Activated naive CD4-positive, alpha-beta T cell treated with anti-CD3 and anti-CD28 coated beads, Interleukin-2, amount 10 ng/mL, durations not matched to agents 7 days and 5 days (primary cell): ENCODE data around the gene ABCB1.

Experiments used
- CTCF ChIA-PET: fragments of 350-600 bp; sonication (Branson Sonifier 250); formaldehyde crosslinking; loops from one replicate; lab custom pipeline; 2021; ENCODE audit warnings: antibody characterized with exemption; lab: Charles Lee
- DNase-seq: peaks from one replicate; pipeline ENCODE4 v3.0.0-alpha.2; 2020
- H3K27ac Mint-ChIP-seq: one replicate; pipeline ENCODE4 v1.8.0; 2021; ENCODE audit warnings: mild to moderate bottlenecking, moderate library complexity, mixed read lengths
- H3K27me3 Mint-ChIP-seq: one replicate; pipeline ENCODE4 v1.8.0; 2021; ENCODE audit warnings: mild to moderate bottlenecking, mixed read lengths
- H3K36me3 Mint-ChIP-seq: one replicate; pipeline ENCODE4 v1.8.0; 2021; ENCODE audit warnings: mixed read lengths
- H3K4me1 Mint-ChIP-seq: one replicate; pipeline ENCODE4 v1.8.0; 2021; ENCODE audit warnings: mixed read lengths
- H3K4me3 Mint-ChIP-seq: one replicate; pipeline ENCODE4 v1.8.0; 2021; ENCODE audit warnings: mild to moderate bottlenecking, moderate library complexity, mixed read lengths
- H3K9me3 Mint-ChIP-seq: one replicate; pipeline ENCODE4 v1.8.0; 2021; ENCODE audit warnings: mixed read lengths

Gene ABCB1

GRCh38 chr7:87517136-87517815, 83.4 kb downstream of the ABCB1 start:
- no peak overlapping the region for H3K27ac Mint-ChIP-seq
- H3K27me3 Mint-ChIP-seq = no peaks in the 10 kb centered on the region
- CTCF ChIA-PET = interaction anchor here (0.5 kb wide), 1 partner anchor 603 kb away, joined by 3 read pairs; no protein-coding TSS in a partner anchor
- DNase-seq = no peak
- no peaks in the 10 kb centered on the region for H3K4me1 Mint-ChIP-seq
- H3K4me3 Mint-ChIP-seq = no peak overlapping the region
- H3K9me3 Mint-ChIP-seq = no peaks in the 10 kb centered on the region
- no peaks in the 10 kb centered on the region for H3K36me3 Mint-ChIP-seq

GRCh38 chr7:87513735-87514335, 86.8 kb downstream of the ABCB1 start:
- Mint-ChIP-seq H3K27me3 (no peaks in the 10 kb centered on the region), H3K9me3 (no peaks in the 10 kb centered on the region), H3K36me3 (no peaks in the 10 kb centered on the region), H3K4me1 (peaks cover 5% of the 10 kb centered on the region), H3K4me3 (no peak overlapping the region), H3K27ac (no peak overlapping the region)
- CTCF ChIA-PET = no interaction called here
- no peak for DNase-seq

GRCh38 chr7:87512906-87513305, 87.8 kb downstream of the ABCB1 start:
- Mint-ChIP-seq H3K9me3 (no peaks in the 10 kb centered on the region), H3K27ac (no peak overlapping the region), H3K27me3 (no peaks in the 10 kb centered on the region), H3K4me3 (no peak overlapping the region), H3K4me1 (peaks cover 5% of the 10 kb centered on the region), H3K36me3 (no peaks in the 10 kb centered on the region)
- no peak for DNase-seq
- CTCF ChIA-PET = no interaction called here

GRCh38 chr7:87511510-87511909, 89.2 kb downstream of the ABCB1 start:
- Mint-ChIP-seq H3K4me1 (peaks cover 5% of the 10 kb centered on the region), H3K36me3 (no peaks in the 10 kb centered on the region), H3K9me3 (no peaks in the 10 kb centered on the region)

GRCh38 chr7:87510411-87510875, 90.2 kb downstream of the ABCB1 start:
- no peak for DNase-seq
- CTCF ChIA-PET = no interaction called here
- no peaks in the 10 kb centered on the region for H3K27me3 Mint-ChIP-seq
- no peaks in the 10 kb centered on the region for H3K9me3 Mint-ChIP-seq
- no peak overlapping the region for H3K27ac Mint-ChIP-seq
- no peaks in the 10 kb centered on the region for H3K36me3 Mint-ChIP-seq
- H3K4me3 Mint-ChIP-seq = no peak overlapping the region
- peaks cover 13% of the 10 kb centered on the region for H3K4me1 Mint-ChIP-seq

More at GRCh38 chr7:87511510-87511909, 89.2 kb downstream of the ABCB1 start:
- Mint-ChIP-seq H3K4me3 (no peak overlapping the region), H3K27me3 (no peaks in the 10 kb centered on the region), H3K27ac (no peak overlapping the region)
- no peak for DNase-seq
- CTCF ChIA-PET = no interaction called here

GRCh38 chr7:87507446-87507845, 93.2 kb downstream of the ABCB1 start:
- Mint-ChIP-seq H3K36me3 (no peaks in the 10 kb centered on the region), H3K27ac (no peak overlapping the region), H3K4me1 (peaks cover 13% of the 10 kb centered on the region), H3K9me3 (no peaks in the 10 kb centered on the region), H3K27me3 (no peaks in the 10 kb centered on the region), H3K4me3 (no peak overlapping the region)
- DNase-seq = no peak
- CTCF ChIA-PET = interaction anchor here (0.7 kb wide), 1 partner anchor 30 kb away, joined by 3 read pairs; no protein-coding TSS in a partner anchor

- no peaks in the 10 kb centered on the region for H3K9me3 Mint-ChIP-seq
- CTCF ChIA-PET = interaction anchor here (0.9 to 1.7 kb wide), 7 partner anchors 66 to 663 kb away, joined by 3 to 5 read pairs (median 3); partner anchors contain the start of gene ABCB1
- DNase-seq = no peak
- H3K4me1 Mint-ChIP-seq = peaks cover 13% of the 10 kb centered on the region
- H3K4me3 Mint-ChIP-seq = no peak overlapping the region
- H3K27ac Mint-ChIP-seq = no peak overlapping the region
- H3K27me3 Mint-ChIP-seq = no peaks in the 10 kb centered on the region
- H3K36me3 Mint-ChIP-seq = no peaks in the 10 kb centered on the region
Measured at GRCh38 chr7:87506246-87507180, 94.2 kb downstream of the ABCB1 start.

- no peaks in the 10 kb centered on the region for H3K36me3 Mint-ChIP-seq
- no peak for DNase-seq
- no peak overlapping the region for H3K27ac Mint-ChIP-seq
- CTCF ChIA-PET = interaction anchor here (0.9 to 1.7 kb wide), 7 partner anchors 66 to 664 kb away, joined by 3 to 5 read pairs (median 3); partner anchors contain the start of gene ABCB1
- no peak overlapping the region for H3K4me3 Mint-ChIP-seq
- H3K4me1 Mint-ChIP-seq = peaks cover 13% of the 10 kb centered on the region
- no peaks in the 10 kb centered on the region for H3K27me3 Mint-ChIP-seq
- H3K9me3 Mint-ChIP-seq = no peaks in the 10 kb centered on the region
Measured at GRCh38 chr7:87505557-87506245, 95.0 kb downstream of the ABCB1 start.

GRCh38 chr7:87505122-87505521, 95.6 kb downstream of the ABCB1 start:
- no peaks in the 10 kb centered on the region for H3K27me3 Mint-ChIP-seq
- CTCF ChIA-PET = interaction anchor here (1.1 to 1.7 kb wide), 4 partner anchors 65 to 637 kb away, joined by 3 to 4 read pairs (median 3); no protein-coding TSS in a partner anchor
- H3K9me3 Mint-ChIP-seq = no peaks in the 10 kb centered on the region
- H3K27ac Mint-ChIP-seq = no peak overlapping the region
- H3K4me1 Mint-ChIP-seq = peaks cover 11% of the 10 kb centered on the region
- no peak for DNase-seq
- no peak overlapping the region for H3K4me3 Mint-ChIP-seq
- no peaks in the 10 kb centered on the region for H3K36me3 Mint-ChIP-seq

GRCh38 chr7:87499494-87499893, 101.2 kb downstream of the ABCB1 start:
- Mint-ChIP-seq H3K27ac (no peak overlapping the region), H3K36me3 (no peaks in the 10 kb centered on the region), H3K9me3 (no peaks in the 10 kb centered on the region), H3K27me3 (no peaks in the 10 kb centered on the region), H3K4me1 (no peaks in the 10 kb centered on the region), H3K4me3 (no peak overlapping the region)
- CTCF ChIA-PET = no interaction called here
- DNase-seq = no peak

- no peak overlapping the region for H3K4me3 Mint-ChIP-seq
- H3K27me3 Mint-ChIP-seq = no peaks in the 10 kb centered on the region
- H3K9me3 Mint-ChIP-seq = no peaks in the 10 kb centered on the region
- no peak for DNase-seq
- H3K36me3 Mint-ChIP-seq = no peaks in the 10 kb centered on the region
- H3K4me1 Mint-ChIP-seq = no peaks in the 10 kb centered on the region
- CTCF ChIA-PET = no interaction called here
- no peak overlapping the region for H3K27ac Mint-ChIP-seq
Measured at GRCh38 chr7:87498893-87499292, 101.8 kb downstream of the ABCB1 start.

- CTCF ChIA-PET = interaction anchor here (0.6 kb wide), 1 partner anchor 866 kb away, joined by 3 read pairs; no protein-coding TSS in a partner anchor
- no peak for DNase-seq
- no peak overlapping the region for H3K27ac Mint-ChIP-seq
- H3K27me3 Mint-ChIP-seq = no peaks in the 10 kb centered on the region
- no peak overlapping the region for H3K4me3 Mint-ChIP-seq
- H3K4me1 Mint-ChIP-seq = no peaks in the 10 kb centered on the region
- no peaks in the 10 kb centered on the region for H3K9me3 Mint-ChIP-seq
- no peaks in the 10 kb centered on the region for H3K36me3 Mint-ChIP-seq
Measured at GRCh38 chr7:87497482-87497881, 103.2 kb downstream of the ABCB1 start.

GRCh38 chr7:87495366-87495765, 105.3 kb downstream of the ABCB1 start:
- Mint-ChIP-seq H3K9me3 (no peaks in the 10 kb centered on the region), H3K4me3 (no peak overlapping the region), H3K4me1 (no peaks in the 10 kb centered on the region), H3K36me3 (no peaks in the 10 kb centered on the region), H3K27me3 (peaks cover 4% of the 10 kb centered on the region), H3K27ac (no peak overlapping the region)
- CTCF ChIA-PET = no interaction called here
- DNase-seq = no peak
